Fibroblast of villous mesenchyme (primary cell): ENCODE measurements around the gene OOSP4B. TPM values are rescaled to one million over a fixed set of nuclear protein-coding genes. Genes with fewer than 3 reads are reported as not detected.
"Not testable (repeated sequence)": the region's sequence is repeated elsewhere in the genome, so short reads cannot be mapped to it uniquely, and the experiment has no call there.

Source experiments
- DNase-seq: peaks from one replicate; pipeline ENCODE4 v3.0.0-alpha.2; 2010; ENCODE audit warnings: low read depth
- H3K4me3 ChIP-seq: 2 replicates; pipeline ENCODE4 v1.5.1; 2011; ENCODE audit warnings: low read depth, mild to moderate bottlenecking, low read length
- CTCF ChIP-seq: IDR thresholded peaks from 2 replicates; pipeline ENCODE4 v1.5.1; 2012; ENCODE audit warnings: low read depth, mild to moderate bottlenecking, low read length; ENCODE audit not compliant: insufficient read depth
- total RNA-seq: library from RNA; depleted of rRNA; stranded (reverse); fragments of >200 nt; gene quantifications from 2 replicates; pipeline ENCODE4 v1.2.3, GENCODE V29; 2012

OOSP4B gene
- total RNA-seq: not detected in 2 replicates

GRCh38 chr11:60016881-60017280 lies at the start of gene OOSP4B:
OOSP4B (plus strand) TSS chr11:60017181.
- TF ChIP-seq CTCF: no peak
- H3K4me3 ChIP-seq: no peak within 1 kb of the TSS
- DNase-seq: no peak

- no peak for TF ChIP-seq CTCF
- H3K4me3 ChIP-seq: no peak overlapping the region
- no peak for DNase-seq
These were observed 49.1 kb upstream of the OOSP4B start for GRCh38 chr11:59967677-59968394.

GRCh38 chr11:59968395-59968783 lies 48.6 kb upstream of the OOSP4B start:
- H3K4me3 ChIP-seq: no peak overlapping the region
- no peak for TF ChIP-seq CTCF
- DNase-seq: no peak

GRCh38 chr11:59973097-59973496 lies 43.9 kb upstream of the OOSP4B start:
- no peak for TF ChIP-seq CTCF
- no peak overlapping the region for H3K4me3 ChIP-seq
- DNase-seq: no peak

- no peak overlapping the region for H3K4me3 ChIP-seq
- DNase-seq: no peak
- no peak for TF ChIP-seq CTCF
These were observed 35.7 kb upstream of the OOSP4B start for GRCh38 chr11:59981106-59981770.

- not testable (repeated sequence) for DNase-seq, H3K4me3 ChIP-seq
These were observed 34.9 kb upstream of the OOSP4B start for GRCh38 chr11:59982037-59982436.

- no peak for DNase-seq
These were observed 33.8 kb upstream of the OOSP4B start for GRCh38 chr11:59983212-59983611.

More at GRCh38 chr11:59983212-59983611, 33.8 kb upstream of the OOSP4B start:
- H3K4me3 ChIP-seq: no peak overlapping the region
- no peak for TF ChIP-seq CTCF
